ENCODE results near the gene NBAS. TPM values are rescaled to one million over a fixed set of nuclear protein-coding genes. Genes with fewer than 3 reads are reported as not detected.

NBAS gene
- total and polyA plus RNA-seq, 5 experiments from 2014 or later, result 19.0 to 35.0 (median 20.6) TPM

- H3K4me3 Mint-ChIP-seq, result no peak overlapping the region
- H3K36me3 Mint-ChIP-seq, result peaks cover 0 to 40% (median 22%) of the 10 kb centered on the region in 3 donors
- no peak for ATAC-seq
- H3K9me3 Mint-ChIP-seq, result no peaks in the 10 kb centered on the region
- no peak for DNase-seq
- POLR2A ChIA-PET, result no interaction called here
- H3K27ac Mint-ChIP-seq, result no peak overlapping the region
- peaks cover 12 to 32% (median 30%) of the 10 kb centered on the region in 4 donors for H3K4me1 Mint-ChIP-seq
- H3K27me3 Mint-ChIP-seq, result no peaks in the 10 kb centered on the region
Observed at GRCh38 chr2:15174567-15174966, 386.6 kb downstream of the NBAS start.

GRCh38 chr2:15173501-15173900 is 387.6 kb downstream of the NBAS start:
- Mint-ChIP-seq H3K27ac (no peak overlapping the region), H3K4me1 (peaks cover 11 to 24% (median 22%) of the 10 kb centered on the region in 4 donors), H3K36me3 (peaks cover 0 to 47% (median 23%) of the 10 kb centered on the region in 3 donors), H3K27me3 (no peaks in the 10 kb centered on the region), H3K9me3 (no peaks in the 10 kb centered on the region), H3K4me3 (no peak overlapping the region)
- no peak for DNase-seq
- ATAC-seq, result no peak
- POLR2A ChIA-PET, result no interaction called here

- no peak overlapping the region for H3K4me3 Mint-ChIP-seq
- peaks cover 4 to 43% (median 23%) of the 10 kb centered on the region in 3 donors for H3K36me3 Mint-ChIP-seq
- peaks cover 6 to 18% (median 16%) of the 10 kb centered on the region in 4 donors for H3K4me1 Mint-ChIP-seq
- POLR2A ChIA-PET, result no interaction called here
- ATAC-seq (no peak), DNase-seq (no peak)
- no peak overlapping the region for H3K27ac Mint-ChIP-seq
- H3K9me3 Mint-ChIP-seq, result no peaks in the 10 kb centered on the region
- H3K27me3 Mint-ChIP-seq, result no peaks in the 10 kb centered on the region
Observed at GRCh38 chr2:15172825-15173224, 388.3 kb downstream of the NBAS start.

- no peak overlapping the region for H3K4me3 Mint-ChIP-seq
- peak overlapping the region in 1 of 10 donors; percentile 11 for H3K27ac Mint-ChIP-seq
- ATAC-seq (no peak), DNase-seq (no peak)
- peaks cover 0 to 4% (median 0%) of the 10 kb centered on the region in 4 donors for H3K4me1 Mint-ChIP-seq
- H3K27me3 Mint-ChIP-seq, result no peaks in the 10 kb centered on the region
- POLR2A ChIA-PET, result no interaction called here
- H3K9me3 Mint-ChIP-seq, result no peaks in the 10 kb centered on the region
- H3K36me3 Mint-ChIP-seq, result peaks cover 4 to 46% (median 17%) of the 10 kb centered on the region in 3 donors
Observed at GRCh38 chr2:15170070-15170775, 390.9 kb downstream of the NBAS start.

- Mint-ChIP-seq H3K4me3 (no peak overlapping the region), H3K4me1 (peaks cover 0 to 4% (median 0%) of the 10 kb centered on the region in 4 donors), H3K9me3 (no peaks in the 10 kb centered on the region), H3K27ac (peak overlapping the region in 1 of 10 donors; percentile 51), H3K36me3 (peaks cover 4 to 46% (median 16%) of the 10 kb centered on the region in 3 donors), H3K27me3 (no peaks in the 10 kb centered on the region)
- no peak for DNase-seq
- POLR2A ChIA-PET, result no interaction called here
- no peak for ATAC-seq
Observed at GRCh38 chr2:15169326-15170069, 391.6 kb downstream of the NBAS start.

GRCh38 chr2:15168116-15168515 is 393.0 kb downstream of the NBAS start:
- no peak for ATAC-seq
- Mint-ChIP-seq H3K27ac (no peak overlapping the region), H3K4me3 (no peak overlapping the region), H3K4me1 (no peaks in the 10 kb centered on the region), H3K36me3 (peaks cover 4 to 37% (median 14%) of the 10 kb centered on the region in 3 donors), H3K9me3 (no peaks in the 10 kb centered on the region), H3K27me3 (no peaks in the 10 kb centered on the region)
- DNase-seq, result no peak
- POLR2A ChIA-PET, result no interaction called here

- no peak overlapping the region for H3K27ac Mint-ChIP-seq
- DNase-seq (no peak), ATAC-seq (no peak)
- POLR2A ChIA-PET, result no interaction called here
- no peak overlapping the region for H3K4me3 Mint-ChIP-seq
- H3K4me1 Mint-ChIP-seq, result peaks cover 0 to 2% (median 0%) of the 10 kb centered on the region in 4 donors
- peaks cover 4 to 34% (median 12%) of the 10 kb centered on the region in 3 donors for H3K36me3 Mint-ChIP-seq
- no peaks in the 10 kb centered on the region for H3K9me3 Mint-ChIP-seq
- H3K27me3 Mint-ChIP-seq, result no peaks in the 10 kb centered on the region
Observed at GRCh38 chr2:15166878-15167277, 394.3 kb downstream of the NBAS start.

- ATAC-seq (no peak), DNase-seq (no peak)
- Mint-ChIP-seq H3K9me3 (no peaks in the 10 kb centered on the region), H3K4me3 (no peak overlapping the region), H3K27ac (no peak overlapping the region), H3K36me3 (peaks cover 4 to 13% (median 7%) of the 10 kb centered on the region in 3 donors), H3K27me3 (no peaks in the 10 kb centered on the region), H3K4me1 (peaks cover 0 to 5% (median 0%) of the 10 kb centered on the region in 4 donors)
- POLR2A ChIA-PET, result no interaction called here
Observed at GRCh38 chr2:15163326-15163725, 397.8 kb downstream of the NBAS start.

GRCh38 chr2:15162620-15163019 is 398.5 kb downstream of the NBAS start:
- Mint-ChIP-seq H3K4me1 (peaks cover 0 to 5% (median 0%) of the 10 kb centered on the region in 4 donors), H3K27me3 (no peaks in the 10 kb centered on the region), H3K9me3 (no peaks in the 10 kb centered on the region), H3K4me3 (no peak overlapping the region), H3K27ac (no peak overlapping the region), H3K36me3 (peaks cover 0 to 13% (median 7%) of the 10 kb centered on the region in 3 donors)
- POLR2A ChIA-PET, result no interaction called here
- DNase-seq, result no peak
- ATAC-seq, result no peak

- Mint-ChIP-seq H3K4me3 (no peak overlapping the region), H3K4me1 (peaks cover 10 to 14% (median 12%) of the 10 kb centered on the region in 4 donors), H3K27me3 (no peaks in the 10 kb centered on the region), H3K36me3 (no peaks in the 10 kb centered on the region), H3K27ac (peak overlapping the region in 3 of 10 donors; percentile 22 to 74 (median 27)), H3K9me3 (no peaks in the 10 kb centered on the region)
- no peak for DNase-seq
- POLR2A ChIA-PET, result no interaction called here
- ATAC-seq, result no peak
Observed at GRCh38 chr2:15160201-15160991, 400.7 kb downstream of the NBAS start.

GRCh38 chr2:15159751-15160177 is 401.4 kb downstream of the NBAS start:
- H3K9me3 Mint-ChIP-seq, result no peaks in the 10 kb centered on the region
- DNase-seq (peak in 1 of 10 donors; percentile 17), ATAC-seq (no peak)
- H3K4me3 Mint-ChIP-seq, result no peak overlapping the region
- H3K27ac Mint-ChIP-seq, result peak overlapping the region in 3 of 10 donors; percentile 22 to 74 (median 27)
- H3K4me1 Mint-ChIP-seq, result peaks cover 10 to 17% (median 14%) of the 10 kb centered on the region in 4 donors
- POLR2A ChIA-PET, result no interaction called here
- H3K36me3 Mint-ChIP-seq, result no peaks in the 10 kb centered on the region
- H3K27me3 Mint-ChIP-seq, result no peaks in the 10 kb centered on the region

- ATAC-seq, result no peak
- H3K36me3 Mint-ChIP-seq, result no peaks in the 10 kb centered on the region
- H3K27ac Mint-ChIP-seq, result no peak overlapping the region
- DNase-seq, result no peak
- H3K27me3 Mint-ChIP-seq, result no peaks in the 10 kb centered on the region
- POLR2A ChIA-PET, result no interaction called here
- H3K4me1 Mint-ChIP-seq, result peaks cover 10 to 19% (median 14%) of the 10 kb centered on the region in 4 donors
- no peak overlapping the region for H3K4me3 Mint-ChIP-seq
- H3K9me3 Mint-ChIP-seq, result no peaks in the 10 kb centered on the region
Observed at GRCh38 chr2:15159206-15159605, 401.9 kb downstream of the NBAS start.

- peaks cover 10 to 19% (median 14%) of the 10 kb centered on the region in 4 donors for H3K4me1 Mint-ChIP-seq
- POLR2A ChIA-PET, result no interaction called here
- H3K36me3 Mint-ChIP-seq, result no peaks in the 10 kb centered on the region
- no peak for ATAC-seq
- no peak overlapping the region for H3K27ac Mint-ChIP-seq
- no peak for DNase-seq
- no peaks in the 10 kb centered on the region for H3K9me3 Mint-ChIP-seq
- no peak overlapping the region for H3K4me3 Mint-ChIP-seq
- H3K27me3 Mint-ChIP-seq, result no peaks in the 10 kb centered on the region
Observed at GRCh38 chr2:15158532-15158931, 402.6 kb downstream of the NBAS start.
